Activated B cell treated with CpG ODN at 0.5 μM for 24 hours (primary cell): Measurements from ENCODE around the gene COMMD1. TPM values are rescaled to one million over a fixed set of nuclear protein-coding genes. Genes with fewer than 3 reads are reported as not detected.
"Not testable (repeated sequence)": the region's sequence is repeated elsewhere in the genome, so short reads cannot be mapped to it uniquely, and the experiment has no call there.

Source experiments
- ATAC-seq: fragments of 200-7000 bp; cut with Tn5 transposase; one replicate; pipeline ENCODE4 v1.10.0; 2021; ENCODE audit warnings: low read depth, mild to moderate bottlenecking, moderate library complexity
- CTCF ChIA-PET: fragments of 350-600 bp; sonication (Branson Sonifier 250); formaldehyde crosslinking; loops from one replicate; lab custom pipeline; 2021; ENCODE audit warnings: antibody characterized with exemption; lab: Charles Lee
- POLR2A ChIA-PET: fragments of 350-600 bp; sonication (Branson Sonifier 250); formaldehyde crosslinking; loops from one replicate; lab custom pipeline; 2021; ENCODE audit warnings: antibody characterized with exemption; lab: Charles Lee
- DNase-seq: peaks from one replicate; pipeline ENCODE4 v3.0.0; 2022
- H3K27ac Mint-ChIP-seq: one replicate; pipeline ENCODE4 v1.8.0; 2020; ENCODE audit warnings: mixed read lengths
- H3K27me3 Mint-ChIP-seq: one replicate; pipeline ENCODE4 v1.8.0; 2021; ENCODE audit warnings: mixed read lengths
- H3K36me3 Mint-ChIP-seq: one replicate; pipeline ENCODE4 v1.8.0; 2021; ENCODE audit warnings: low read depth, mixed read lengths
- H3K4me1 Mint-ChIP-seq: one replicate; pipeline ENCODE4 v1.8.0; 2021; ENCODE audit warnings: mixed read lengths
- H3K4me3 Mint-ChIP-seq: one replicate; pipeline ENCODE4 v1.8.0; 2020; ENCODE audit warnings: mild to moderate bottlenecking, mixed read lengths
- H3K9me3 Mint-ChIP-seq: one replicate; pipeline ENCODE4 v1.8.0; 2020; ENCODE audit warnings: mixed read lengths
- CTCF ChIP-seq: fragments of 200-600 bp; IDR thresholded peaks from one replicate; pipeline ENCODE4 v1.8.0; 2022; ENCODE audit warnings: antibody characterized with exemption, mild to moderate bottlenecking
- intact Hi-C: fragments of 100-400 bp; cut with micrococcal nuclease; formaldehyde crosslinking; loops from one replicate; pipeline ENCODE4 v1.15.1; 2024
- total RNA-seq: library from RNA; stranded (reverse); gene quantifications from 2 replicates; pipeline ENCODE4 v1.2.3, GENCODE V29; 2022

The COMMD1 gene
- total RNA-seq, 1 donor from 2014 or later, result 37.1 TPM

GRCh38 chr2:61877571-61878245, 27.8 kb upstream of the COMMD1 start:
- H3K27ac Mint-ChIP-seq, result no peak overlapping the region
- peaks cover 85% of the 10 kb centered on the region for H3K36me3 Mint-ChIP-seq
- no peak for TF ChIP-seq CTCF
- H3K27me3 Mint-ChIP-seq, result no peaks in the 10 kb centered on the region
- DNase-seq, result no peak
- H3K4me3 Mint-ChIP-seq, result no peak overlapping the region
- no peaks in the 10 kb centered on the region for H3K9me3 Mint-ChIP-seq
- ChIA-PET CTCF (no interaction called here), POLR2A (interaction anchor here (0.5 kb wide), 1 partner anchor 9 kb away, joined by 3 read pairs; no protein-coding TSS in a partner anchor)
- no peak for ATAC-seq
- intact Hi-C loops, result no loop called here
- no peaks in the 10 kb centered on the region for H3K4me1 Mint-ChIP-seq

GRCh38 chr2:61878761-61879160, 26.7 kb upstream of the COMMD1 start:
- ChIA-PET POLR2A (no interaction called here), CTCF (no interaction called here)
- no peak for DNase-seq
- intact Hi-C loops, result no loop called here
- TF ChIP-seq CTCF, result no peak
- Mint-ChIP-seq H3K4me1 (no peaks in the 10 kb centered on the region), H3K27ac (no peak overlapping the region), H3K36me3 (peaks cover 89% of the 10 kb centered on the region), H3K9me3 (no peaks in the 10 kb centered on the region), H3K4me3 (no peak overlapping the region), H3K27me3 (no peaks in the 10 kb centered on the region)
- no peak for ATAC-seq

GRCh38 chr2:61879351-61879750, 26.1 kb upstream of the COMMD1 start:
- H3K36me3 Mint-ChIP-seq, result peaks cover 89% of the 10 kb centered on the region
- CTCF ChIA-PET, H3K4me3 Mint-ChIP-seq: not testable (repeated sequence)

GRCh38 chr2:61882850-61883249, 22.6 kb upstream of the COMMD1 start:
- ChIA-PET POLR2A (interaction anchor here (0.6 kb wide), 1 partner anchor 8 kb away, joined by 7 read pairs; no protein-coding TSS in a partner anchor), CTCF (no interaction called here)
- ATAC-seq, result no peak
- H3K4me1 Mint-ChIP-seq, result peaks cover 21% of the 10 kb centered on the region
- H3K4me3 Mint-ChIP-seq, result no peak overlapping the region
- no peak overlapping the region for H3K27ac Mint-ChIP-seq
- no peaks in the 10 kb centered on the region for H3K9me3 Mint-ChIP-seq
- H3K36me3 Mint-ChIP-seq, result peaks cover 82% of the 10 kb centered on the region
- TF ChIP-seq CTCF, result no peak
- no peaks in the 10 kb centered on the region for H3K27me3 Mint-ChIP-seq
- intact Hi-C loops, result no loop called here
- no peak for DNase-seq

More at GRCh38 chr2:61879351-61879750, 26.1 kb upstream of the COMMD1 start:
- DNase-seq, H3K27me3 Mint-ChIP-seq, H3K4me1 Mint-ChIP-seq, intact Hi-C loops, H3K9me3 Mint-ChIP-seq, H3K27ac Mint-ChIP-seq, ATAC-seq: not testable (repeated sequence)
- POLR2A ChIA-PET, result interaction anchor here (0.6 kb wide), 1 partner anchor 9 kb away, joined by 4 read pairs; no protein-coding TSS in a partner anchor

- Mint-ChIP-seq H3K4me1 (peaks cover 23% of the 10 kb centered on the region), H3K27me3 (no peaks in the 10 kb centered on the region), H3K27ac (no peak overlapping the region), H3K36me3 (peaks cover 63% of the 10 kb centered on the region), H3K9me3 (no peaks in the 10 kb centered on the region), H3K4me3 (peak overlapping the region; percentile 100)
- POLR2A ChIA-PET, result no interaction called here
- TF ChIP-seq CTCF, result no peak
- intact Hi-C loops, result loop anchor here (5.0 kb wide), 1 partner anchor 869 kb away; the partner anchor contains the start of genes PEX13 and PUS10
- CTCF ChIA-PET, result no interaction called here
- ATAC-seq (no peak), DNase-seq (no peak)
Observed at GRCh38 chr2:61885896-61886603, 19.4 kb upstream of the COMMD1 start.
